Frontal cortex (tissue), 4 donors: ENCODE results near the gene RAPGEF4. TPM values are rescaled to one million over a fixed set of nuclear protein-coding genes. Genes with fewer than 3 reads are reported as not detected.

ENCODE experiments used
- DNase-seq, 2 donors: peaks; one replicate each; pipeline ENCODE4 v3.0.0; 2012; ENCODE audit warnings: low spot score in 2 of 2
- FAIRE-seq: peaks from 2 replicates; lab custom pipeline; 2012; peaks lifted over from hg19 to GRCh38; lab: Jason Lieb, UNC
- total RNA-seq: library from RNA; depleted of rRNA; stranded (reverse); fragments of >200 nt; gene quantifications from one replicate; pipeline ENCODE4 v1.2.3, GENCODE V29; 2014
- donor health status: control.
- donor health status: control.
- donor health status: control.

RAPGEF4 gene
- total RNA-seq, 1 donor from 2014 or later = 23.6 TPM

DNA sequence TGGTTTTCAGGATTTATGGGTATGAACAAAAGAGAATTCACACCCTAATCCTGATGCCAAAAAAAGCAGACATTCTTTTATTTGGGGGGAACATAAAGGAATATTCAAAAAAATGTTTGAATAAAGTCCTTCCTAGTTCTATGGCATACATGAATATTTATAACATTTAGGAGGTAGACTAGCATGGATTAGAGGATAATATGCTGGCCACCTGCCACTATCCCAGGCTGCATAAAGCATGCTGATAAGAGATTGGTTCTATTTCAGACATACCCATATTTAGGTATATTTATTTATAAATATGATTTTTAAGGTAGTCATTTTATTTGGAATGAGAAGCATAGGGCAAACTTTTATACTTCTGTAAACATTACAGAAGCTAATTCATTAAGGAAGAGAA is 305.1 kb downstream of the RAPGEF4 start:
- no peak for FAIRE-seq

DNA sequence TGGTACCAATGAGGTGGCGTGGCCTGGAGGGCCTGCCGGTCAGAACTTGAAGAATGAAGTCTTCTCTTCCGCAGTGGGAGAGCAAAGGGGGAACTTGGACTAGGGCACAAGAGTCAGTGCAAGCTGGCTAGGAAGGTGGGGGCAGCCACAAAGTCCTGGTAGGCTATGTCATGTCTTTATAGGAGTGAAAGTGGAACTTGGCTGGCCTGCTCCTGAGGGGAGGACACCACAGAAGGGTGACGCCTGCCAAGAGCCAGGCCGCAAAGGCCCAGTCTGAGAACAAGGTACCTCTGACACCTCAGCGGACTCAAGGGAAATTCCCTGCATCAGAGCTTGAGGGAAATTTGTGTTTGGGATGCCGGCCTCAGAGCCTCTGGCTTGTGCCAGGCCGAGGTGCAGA is 307.8 kb downstream of the RAPGEF4 start:
- no peak for DNase-seq

More for the DNA sequence above, 305.1 kb downstream of the RAPGEF4 start:
- no peak for DNase-seq

DNA sequence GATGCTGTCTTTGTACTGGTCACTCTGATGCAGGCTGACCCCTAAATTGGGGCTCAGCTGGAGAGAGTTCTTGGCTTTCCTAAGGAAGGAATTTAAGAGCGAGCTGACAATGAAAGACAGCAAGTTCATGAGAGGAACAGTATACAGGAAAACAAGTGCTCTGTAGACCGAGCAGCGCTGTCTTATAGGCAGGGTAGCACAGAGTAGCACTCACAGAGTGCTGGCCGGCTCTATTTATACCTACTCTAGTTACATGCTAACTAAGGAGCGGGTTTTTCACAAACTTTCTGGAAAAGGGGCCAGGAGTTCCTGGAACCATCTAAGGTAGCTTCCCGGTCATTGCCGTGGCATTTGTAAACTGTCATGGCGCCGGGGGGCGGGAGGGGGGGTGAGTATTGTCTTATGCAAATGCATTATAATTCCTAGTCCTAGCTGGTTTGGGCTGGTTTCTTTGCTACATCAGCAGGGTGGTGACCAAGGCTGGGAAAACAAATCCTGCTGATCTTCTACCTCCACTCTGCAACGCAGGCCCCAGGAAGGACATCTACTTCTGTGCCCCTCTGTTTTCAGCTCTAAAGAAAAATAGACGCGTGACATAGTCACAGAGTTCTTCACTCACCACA is 308.4 kb downstream of the RAPGEF4 start:
- FAIRE-seq (no peak), DNase-seq (no peak)

More for the DNA sequence above, 307.8 kb downstream of the RAPGEF4 start:
- FAIRE-seq = no peak

DNA sequence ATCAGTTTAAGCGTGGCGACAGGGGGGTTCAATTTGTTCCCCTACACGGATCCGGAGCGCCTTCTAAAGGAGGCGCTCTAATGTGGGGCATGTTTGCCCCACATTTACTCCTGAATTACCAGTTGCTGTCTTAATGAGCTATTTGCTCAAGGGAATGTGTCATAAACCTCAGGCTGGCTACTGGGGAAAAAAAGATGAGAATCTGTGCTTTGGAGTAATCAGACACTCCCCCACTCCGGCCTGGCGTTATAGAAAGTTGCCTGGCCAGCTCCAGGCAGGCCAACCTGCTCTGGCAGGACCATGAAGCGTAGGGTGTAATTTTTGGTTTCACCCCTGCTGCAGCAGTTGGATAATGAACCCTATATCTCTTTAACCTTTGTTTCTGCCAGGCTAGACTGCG is 309.0 kb downstream of the RAPGEF4 start:
- DNase-seq (no peak), FAIRE-seq (no peak)

DNA sequence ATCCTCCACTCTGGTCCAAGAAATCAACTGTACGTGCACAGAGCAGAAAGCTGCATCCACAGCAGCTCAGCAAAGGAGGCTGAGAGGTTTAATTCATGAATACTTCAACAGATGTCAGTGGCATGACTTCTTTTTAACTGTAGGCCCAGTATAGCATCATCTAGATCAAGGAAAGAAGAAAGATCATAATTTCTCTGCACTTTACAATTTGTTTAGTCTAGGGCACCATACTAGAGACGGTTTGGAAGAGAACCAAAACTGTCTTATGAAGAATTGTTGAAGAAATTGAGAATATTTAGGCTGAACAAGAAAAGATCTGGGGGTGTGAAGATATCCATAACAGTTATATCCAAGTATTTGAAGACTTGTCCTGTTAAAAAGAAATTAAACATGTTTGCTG is 309.5 kb downstream of the RAPGEF4 start:
- no peak for FAIRE-seq
- DNase-seq = no peak

DNA sequence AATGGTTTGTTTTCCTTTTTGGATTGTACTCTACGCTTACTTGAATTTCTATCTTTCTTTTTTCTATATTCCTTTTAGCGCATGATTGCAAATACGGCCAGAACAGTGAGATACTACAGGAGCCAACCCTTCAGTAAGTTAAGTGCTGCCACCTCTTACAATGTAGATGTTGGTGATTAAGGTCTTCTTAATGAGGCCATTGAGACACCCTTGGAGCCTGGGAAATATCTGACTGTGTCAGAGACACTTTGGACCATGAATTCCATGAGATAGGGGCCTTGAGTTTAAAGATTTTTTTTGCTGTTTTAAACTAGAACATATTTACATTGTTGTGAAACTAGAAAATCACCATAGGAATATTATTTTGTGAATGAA is 312.9 kb downstream of the RAPGEF4 start:
- DNase-seq = no peak
- no peak for FAIRE-seq

DNA sequence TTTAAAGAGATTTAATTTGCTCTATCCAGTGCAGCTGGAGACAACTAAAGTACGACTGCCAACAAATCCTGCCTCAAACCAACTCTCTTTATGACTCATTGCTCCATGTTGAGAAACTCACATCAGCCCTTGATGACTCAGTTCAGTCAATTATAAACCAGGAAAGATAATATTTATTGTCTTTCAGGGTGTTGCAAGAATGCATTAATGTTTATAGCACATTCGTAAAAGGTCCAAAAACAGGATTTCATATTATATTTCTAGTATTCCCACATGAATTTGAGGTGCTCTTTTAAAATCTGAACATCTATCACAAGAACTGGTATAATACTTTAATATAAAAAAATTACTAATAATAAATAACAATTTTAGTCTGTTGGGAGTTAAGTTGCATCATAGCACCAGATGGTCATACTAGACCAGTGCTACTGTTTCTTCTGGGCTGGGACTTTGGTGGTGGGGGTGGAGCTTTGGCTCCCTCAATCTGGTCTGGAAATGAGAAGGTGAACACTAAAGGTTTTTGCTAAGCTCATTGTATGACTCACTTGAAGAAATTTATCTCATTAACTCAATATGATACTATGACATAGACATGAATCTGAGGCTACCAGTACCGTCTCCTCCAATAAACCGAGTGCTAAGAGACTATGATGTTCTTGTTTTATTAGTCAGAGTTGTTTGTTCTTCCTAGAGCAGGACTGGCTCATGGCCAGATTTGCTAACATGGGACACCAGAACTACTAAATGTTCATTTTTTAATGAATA is 313.4 kb downstream of the RAPGEF4 start:
- FAIRE-seq (no peak), DNase-seq (peak in 1 of 2 donors; percentile 36)

DNA sequence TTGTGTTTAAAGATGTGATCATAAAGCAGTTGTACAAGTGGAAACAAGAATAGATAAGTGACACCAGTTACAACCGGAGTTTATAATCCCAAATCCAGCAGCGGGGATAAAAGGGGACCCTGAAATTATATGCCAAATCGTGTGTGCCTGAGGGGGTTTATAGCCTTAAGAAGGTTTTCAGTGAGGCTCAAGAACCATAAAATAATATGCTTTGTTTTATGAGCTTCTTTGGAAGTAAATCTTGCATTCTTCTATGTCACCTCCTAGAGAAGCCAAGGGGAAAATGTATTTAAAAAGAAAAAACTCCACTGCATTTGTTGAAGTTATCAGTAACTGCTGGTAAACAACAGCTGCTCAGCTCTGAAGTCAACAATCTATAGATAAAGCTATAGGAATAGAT is 314.2 kb downstream of the RAPGEF4 start:
- DNase-seq (no peak), FAIRE-seq (no peak)

DNA sequence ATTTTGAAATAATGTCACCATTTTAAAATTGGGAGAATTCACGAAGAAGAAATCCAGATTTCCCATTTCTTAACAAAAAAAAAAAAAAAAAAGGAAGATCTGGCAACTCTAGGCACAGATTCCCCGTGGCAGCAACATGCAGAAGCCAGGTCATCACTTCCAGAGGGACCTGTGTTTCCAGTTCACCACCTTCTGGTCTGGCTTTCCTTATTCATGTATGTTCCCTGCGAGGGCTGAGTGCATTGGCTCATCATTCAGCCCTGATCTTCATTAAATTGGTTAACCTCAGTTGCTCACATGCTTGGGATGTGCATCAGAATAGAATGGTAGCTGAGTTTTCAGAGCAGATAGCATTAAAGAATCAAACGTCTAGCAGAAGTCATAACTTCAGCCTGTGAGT is 315.0 kb downstream of the RAPGEF4 start:
- DNase-seq (no peak), FAIRE-seq (no peak)

DNA sequence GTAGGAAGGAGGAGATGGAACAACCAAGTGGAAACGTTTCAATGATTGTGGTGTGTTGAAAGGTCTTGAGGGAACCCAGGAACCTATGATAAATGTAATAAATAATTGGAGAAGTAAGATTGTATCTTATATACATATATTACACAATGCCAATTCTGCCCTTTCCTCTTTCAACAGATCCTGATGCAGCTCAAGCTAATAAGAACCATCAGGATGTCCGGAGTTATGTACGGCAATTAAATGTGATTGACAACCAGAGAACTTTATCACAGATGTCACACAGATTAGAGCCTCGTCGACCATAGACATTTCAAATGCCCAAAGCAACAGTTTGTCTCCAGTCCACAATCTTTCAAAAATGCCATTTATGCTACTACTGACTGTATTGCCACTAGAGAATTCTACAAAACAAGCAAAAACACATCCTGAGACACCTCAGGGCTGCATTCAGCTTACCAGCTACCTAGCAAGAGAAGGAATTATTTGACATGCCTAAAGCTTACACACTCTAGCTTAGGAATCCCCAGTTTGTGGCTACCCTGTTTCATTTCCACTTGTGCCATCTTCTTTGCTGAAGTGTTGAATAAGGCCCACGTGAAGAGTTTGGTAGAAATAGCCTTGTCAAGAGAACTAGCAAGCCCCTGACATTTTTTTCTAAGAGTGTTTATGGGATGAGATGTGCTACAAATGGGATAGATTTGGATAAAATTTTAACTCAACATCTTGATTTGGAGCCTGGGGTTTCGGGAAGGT is 316.0 kb downstream of the RAPGEF4 start:
- DNase-seq = no peak

DNA sequence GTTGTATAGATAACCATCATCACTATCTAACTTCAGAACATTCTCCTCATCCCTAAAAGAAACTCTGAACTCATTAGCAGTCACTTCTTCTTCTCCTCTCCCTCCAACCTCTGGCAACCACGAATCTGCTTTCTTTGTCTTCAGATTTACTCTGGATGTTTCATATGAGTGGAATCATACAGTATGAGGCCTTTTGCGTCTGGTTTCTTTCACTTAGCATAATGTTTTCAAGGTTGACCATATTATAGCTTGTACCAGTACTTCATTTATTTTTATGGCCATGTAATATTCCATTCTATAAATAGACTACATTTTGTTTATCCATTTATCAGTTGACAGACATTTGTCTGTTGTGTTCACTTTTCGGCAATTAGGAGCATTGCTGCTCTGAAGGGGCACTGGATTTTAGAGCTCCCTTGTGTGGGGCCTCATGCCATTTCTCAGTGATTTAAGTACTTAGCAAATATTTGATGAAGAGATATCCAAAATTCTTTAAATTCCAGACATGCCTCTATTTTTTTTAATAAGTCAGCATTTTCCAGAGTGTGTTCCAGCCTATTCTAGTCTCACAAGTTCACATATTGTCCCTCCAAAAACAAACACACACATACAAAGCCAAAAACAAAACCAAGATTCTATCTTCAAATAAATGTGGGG is 317.5 kb downstream of the RAPGEF4 start:
- DNase-seq (no peak), FAIRE-seq (no peak)

More for the DNA sequence above, 316.0 kb downstream of the RAPGEF4 start:
- FAIRE-seq = no peak

DNA sequence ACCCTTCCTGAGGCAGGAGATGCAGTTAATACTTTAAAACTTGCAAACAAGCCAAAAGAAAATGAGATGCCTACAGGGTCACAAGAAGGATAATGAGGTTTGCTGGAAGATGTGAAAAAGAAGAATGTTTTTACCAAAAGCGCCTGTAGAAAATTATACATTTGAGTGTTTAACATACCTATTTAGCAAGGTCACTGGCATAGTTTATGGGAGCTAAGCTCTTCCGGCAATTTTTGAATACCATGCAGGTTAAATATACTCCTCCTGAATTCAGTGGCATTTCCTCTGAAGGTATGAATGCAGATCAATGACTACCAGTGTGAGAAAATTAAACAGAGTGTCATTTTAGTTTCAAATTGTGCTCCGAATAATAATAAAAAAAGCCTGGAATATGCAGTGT is 318.8 kb downstream of the RAPGEF4 start:
- DNase-seq = no peak
- no peak for FAIRE-seq

DNA sequence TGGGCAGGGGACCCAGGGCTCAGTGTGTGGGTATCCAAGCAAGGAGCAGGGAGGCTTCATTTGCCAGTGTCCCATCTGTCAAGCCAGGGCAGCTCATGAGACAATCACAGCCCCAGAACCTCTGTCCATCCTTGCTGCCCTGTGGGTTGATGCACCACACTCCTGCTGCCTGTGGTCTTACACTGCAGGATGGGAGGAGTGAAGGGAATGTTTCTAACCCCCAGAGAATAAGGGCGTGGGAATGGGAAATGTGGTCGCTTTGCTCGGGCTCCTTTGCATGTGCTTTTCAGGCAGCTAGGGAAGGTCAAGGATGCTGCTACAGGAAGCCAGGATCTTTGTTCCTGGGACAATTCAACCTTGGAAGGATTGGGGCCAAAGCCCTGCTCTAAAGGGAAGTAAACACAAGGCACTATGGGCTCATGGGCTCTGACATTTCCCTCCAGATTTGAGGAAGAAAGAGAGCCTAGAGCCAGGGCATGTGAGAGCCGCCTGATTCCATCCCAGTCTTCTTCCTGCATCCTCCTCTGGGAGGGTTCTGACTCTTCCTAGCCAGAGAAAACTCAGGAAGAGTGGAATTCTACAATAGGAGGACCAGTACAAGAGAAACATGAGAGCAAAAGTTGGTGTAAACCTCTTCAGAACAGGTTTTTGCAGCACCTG is 321.2 kb downstream of the RAPGEF4 start:
- no peak for DNase-seq
- FAIRE-seq = no peak

DNA sequence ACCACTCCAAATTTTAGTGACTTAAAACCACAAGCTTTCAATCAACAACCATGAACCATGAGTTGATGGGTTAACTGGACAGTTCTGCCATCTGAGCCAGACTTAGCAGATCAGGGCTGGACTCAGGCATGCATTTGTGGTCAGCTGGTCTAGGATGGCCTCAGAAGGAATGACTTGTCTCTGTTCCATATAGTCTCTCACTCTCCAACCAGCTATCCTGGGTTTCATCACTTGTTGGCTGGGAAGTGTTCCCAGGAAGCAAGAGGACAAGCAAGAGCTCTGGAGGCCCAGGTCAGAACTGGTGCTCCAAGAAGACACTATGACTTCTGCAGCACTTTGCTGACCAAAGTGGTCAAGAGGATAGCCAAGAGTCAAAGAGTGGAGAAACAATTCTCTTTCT is 322.5 kb downstream of the RAPGEF4 start:
- DNase-seq = no peak
- FAIRE-seq = no peak

DNA sequence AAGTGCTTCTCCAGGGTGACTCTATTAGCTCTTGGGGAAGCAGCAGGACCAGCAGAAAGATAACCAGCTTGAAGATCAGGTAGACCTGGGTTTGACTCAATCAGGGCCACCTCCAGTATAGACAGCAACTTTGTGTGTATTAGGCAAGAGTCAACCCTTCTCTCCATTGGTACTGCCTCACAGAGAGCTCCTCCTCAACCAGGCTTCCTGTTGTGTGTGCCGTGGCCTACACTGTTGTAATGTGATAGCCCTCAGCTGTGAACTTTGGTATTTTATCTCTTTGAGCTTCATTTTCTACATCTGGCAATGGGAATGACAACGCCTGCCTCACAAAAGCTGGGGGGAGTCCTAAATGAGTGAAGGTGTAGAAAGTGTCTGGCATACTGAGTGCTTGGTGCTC is 323.0 kb downstream of the RAPGEF4 start:
- DNase-seq = no peak
- FAIRE-seq = no peak

DNA sequence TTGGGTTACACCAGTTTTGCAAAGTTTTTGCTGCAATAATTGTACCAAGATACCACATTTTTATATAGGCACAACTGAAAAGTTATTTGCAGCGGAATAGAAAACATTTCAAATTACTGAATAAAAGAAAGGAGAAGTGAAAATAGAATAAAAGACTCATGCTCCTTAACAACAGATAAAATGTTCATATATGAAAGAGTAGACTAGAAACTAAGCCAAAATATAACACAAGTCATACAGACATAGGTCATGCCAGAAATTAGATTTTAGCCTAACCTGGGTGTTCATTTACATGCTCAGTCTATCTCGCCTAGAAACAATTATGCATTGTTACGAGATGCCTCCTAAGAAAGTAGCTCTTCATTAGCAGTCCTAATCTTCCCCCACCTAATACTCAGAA is 323.6 kb downstream of the RAPGEF4 start:
- DNase-seq (no peak), FAIRE-seq (no peak)

DNA sequence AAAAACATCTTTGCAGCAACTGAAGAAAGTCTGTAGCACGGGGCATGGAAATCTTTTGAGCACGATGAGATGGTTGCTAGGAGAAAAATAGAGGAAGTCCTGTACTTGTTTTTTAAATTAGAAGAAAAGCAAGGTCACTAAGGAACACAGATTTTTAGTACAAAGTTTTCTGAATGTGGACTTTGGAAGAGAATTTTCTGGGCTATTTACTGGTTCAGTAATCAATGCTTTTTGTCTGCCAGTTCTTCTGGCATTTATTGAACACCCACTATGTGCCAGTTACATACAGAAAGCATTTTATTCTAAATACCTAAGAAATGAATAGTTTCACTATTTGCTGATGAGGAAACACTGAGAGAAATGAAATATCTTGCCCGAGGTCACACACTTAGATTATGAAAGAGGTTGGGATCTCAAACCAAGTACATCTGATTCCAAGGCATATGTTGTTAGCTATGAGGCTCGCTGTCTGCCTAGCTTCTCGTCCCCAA is 324.4 kb downstream of the RAPGEF4 start:
- DNase-seq (no peak), FAIRE-seq (no peak)

DNA sequence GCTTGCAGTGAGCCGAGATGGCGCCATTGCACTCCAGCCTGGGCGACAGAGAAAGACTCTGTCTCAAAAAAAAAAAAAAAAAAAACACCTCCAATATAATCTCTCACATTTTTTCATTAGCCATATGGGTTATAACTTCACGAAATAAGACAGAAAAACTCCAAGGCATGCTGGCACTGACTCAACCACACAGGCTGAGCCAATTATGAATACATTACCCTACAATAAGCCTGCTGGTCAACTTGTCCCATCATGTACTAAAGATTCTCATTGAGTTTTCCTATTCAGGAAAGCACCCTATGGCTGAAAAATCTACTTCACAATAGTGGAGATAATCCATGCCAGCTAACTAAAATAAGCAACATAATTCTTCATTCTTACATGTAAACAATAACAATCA is 327.2 kb downstream of the RAPGEF4 start:
- FAIRE-seq = no peak

DNA sequence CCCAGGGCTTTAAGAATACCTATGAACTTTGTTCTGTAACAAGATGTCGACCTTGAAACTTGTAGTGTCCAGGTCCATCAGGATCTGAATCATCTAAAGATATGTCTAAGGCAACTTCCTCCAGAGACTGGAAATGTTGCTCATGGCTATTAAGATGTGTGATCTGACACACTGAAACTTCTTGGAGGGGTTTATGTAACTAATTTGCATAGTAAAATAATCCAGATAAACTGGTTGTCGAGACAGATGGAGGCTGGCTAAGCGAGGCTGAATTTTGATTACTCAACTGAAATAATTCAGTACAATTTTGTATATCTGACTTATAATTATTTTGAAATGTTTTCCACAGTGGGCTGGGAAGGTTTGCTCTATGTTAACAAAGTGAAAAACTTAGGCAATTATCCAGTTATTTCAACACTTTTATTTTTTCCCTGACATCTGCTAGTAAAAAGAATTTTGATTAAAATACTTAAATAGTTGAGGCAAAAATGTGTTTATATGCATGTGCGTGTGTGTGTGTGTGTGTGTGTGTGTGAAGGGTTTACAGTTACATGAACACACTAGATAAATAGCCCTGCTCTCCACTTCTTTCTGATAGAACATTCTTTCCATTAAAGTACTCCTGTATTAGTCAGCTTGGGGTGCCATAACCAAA is 328.6 kb downstream of the RAPGEF4 start:
- no peak for FAIRE-seq

More for the DNA sequence above, 327.2 kb downstream of the RAPGEF4 start:
- no peak for DNase-seq

More for the DNA sequence above, 328.6 kb downstream of the RAPGEF4 start:
- DNase-seq = no peak
